Suprapubic skin (tissue), 3 donors: ENCODE data around the gene ENDOG.

ENCODE experiments used
- EP300 ChIP-seq: sonication (generic); formaldehyde crosslinking; IDR thresholded peaks from one replicate; pipeline ENCODE4 v1.6.1; 2017; ENCODE audit warnings: antibody characterized with exemption
- TF ChIP-seq, protein P1 (sequence below), 2 donors: fragments of 200-600 bp in 1 of 2; fragments of 450-650 bp in 1 of 2; sonication (generic) in 1 of 2; IDR thresholded peaks; one replicate each; pipeline ENCODE4 v1.5.1; 2016 to 2019; ENCODE audit warnings: antibody characterized with exemption in 2 of 2, mild to moderate bottlenecking in 1 of 2, moderate library complexity in 1 of 2

GRCh38 chr9:128782669-128783068, 35.6 kb upstream of the ENDOG start:
- TF ChIP-seq, protein P1, sequence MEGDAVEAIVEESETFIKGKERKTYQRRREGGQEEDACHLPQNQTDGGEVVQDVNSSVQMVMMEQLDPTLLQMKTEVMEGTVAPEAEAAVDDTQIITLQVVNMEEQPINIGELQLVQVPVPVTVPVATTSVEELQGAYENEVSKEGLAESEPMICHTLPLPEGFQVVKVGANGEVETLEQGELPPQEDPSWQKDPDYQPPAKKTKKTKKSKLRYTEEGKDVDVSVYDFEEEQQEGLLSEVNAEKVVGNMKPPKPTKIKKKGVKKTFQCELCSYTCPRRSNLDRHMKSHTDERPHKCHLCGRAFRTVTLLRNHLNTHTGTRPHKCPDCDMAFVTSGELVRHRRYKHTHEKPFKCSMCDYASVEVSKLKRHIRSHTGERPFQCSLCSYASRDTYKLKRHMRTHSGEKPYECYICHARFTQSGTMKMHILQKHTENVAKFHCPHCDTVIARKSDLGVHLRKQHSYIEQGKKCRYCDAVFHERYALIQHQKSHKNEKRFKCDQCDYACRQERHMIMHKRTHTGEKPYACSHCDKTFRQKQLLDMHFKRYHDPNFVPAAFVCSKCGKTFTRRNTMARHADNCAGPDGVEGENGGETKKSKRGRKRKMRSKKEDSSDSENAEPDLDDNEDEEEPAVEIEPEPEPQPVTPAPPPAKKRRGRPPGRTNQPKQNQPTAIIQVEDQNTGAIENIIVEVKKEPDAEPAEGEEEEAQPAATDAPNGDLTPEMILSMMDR (IDR thresholded peaks at IDR 0.05) = no peak
- no peak for TF ChIP-seq EP300
